ENCODE results near the gene ARHGAP45. TPM values are rescaled to one million over a fixed set of nuclear protein-coding genes. Genes with fewer than 3 reads are reported as not detected.

Gene ARHGAP45
- polyA plus RNA-seq, 6 donors from 2014 or later, result 181 to 432 (median 210) TPM

DNA sequence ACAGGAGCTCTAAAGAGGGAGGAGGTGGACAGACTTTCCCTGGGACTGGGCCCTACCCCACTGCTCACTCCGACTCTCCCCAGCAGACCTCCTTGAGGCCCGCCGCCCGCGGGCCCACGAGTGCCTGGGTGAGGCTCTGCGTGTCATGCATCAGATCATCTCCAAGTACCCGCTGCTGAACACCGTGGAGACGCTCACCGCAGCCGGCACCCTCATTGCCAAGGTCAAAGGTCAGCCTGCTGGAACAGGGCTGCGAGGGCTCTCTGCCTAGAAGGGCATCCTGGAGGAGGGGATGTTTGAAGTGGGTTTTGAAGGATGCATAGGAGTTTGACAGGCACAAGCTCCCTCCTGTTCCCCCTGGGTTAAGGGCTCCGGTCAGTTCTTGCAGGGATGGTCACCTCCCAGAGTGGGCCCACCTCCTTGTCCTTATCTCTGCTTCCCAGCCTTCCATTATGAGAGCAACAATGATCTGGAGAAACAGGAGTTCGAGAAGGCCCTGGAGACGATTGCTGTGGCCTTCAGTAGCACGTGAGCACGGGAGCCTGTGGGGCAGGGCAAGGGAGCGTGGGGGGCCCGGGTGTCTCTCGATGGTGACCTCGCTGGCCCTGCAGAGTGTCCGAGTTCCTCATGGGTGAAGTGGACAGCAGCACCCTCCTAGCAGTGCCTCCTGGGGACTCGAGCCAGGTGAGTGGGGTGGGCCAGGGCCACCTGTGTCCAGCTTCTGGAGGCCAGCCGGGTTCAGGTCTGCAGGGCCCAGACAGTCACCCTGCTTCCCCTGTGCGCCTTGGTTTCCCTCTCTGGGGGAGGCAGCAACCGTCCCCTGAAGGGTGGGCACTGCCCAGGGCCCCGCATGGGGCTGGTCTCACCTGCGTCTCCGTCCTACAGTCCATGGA is 6.3 kb downstream of the ARHGAP45 start:
- Mint-ChIP-seq H3K9me3 (no peaks in the 10 kb centered on the region), H3K36me3 (peaks cover 11 to 22% of the 10 kb centered on the region in 2 donors)
- DNase-seq, result no peak

DNA sequence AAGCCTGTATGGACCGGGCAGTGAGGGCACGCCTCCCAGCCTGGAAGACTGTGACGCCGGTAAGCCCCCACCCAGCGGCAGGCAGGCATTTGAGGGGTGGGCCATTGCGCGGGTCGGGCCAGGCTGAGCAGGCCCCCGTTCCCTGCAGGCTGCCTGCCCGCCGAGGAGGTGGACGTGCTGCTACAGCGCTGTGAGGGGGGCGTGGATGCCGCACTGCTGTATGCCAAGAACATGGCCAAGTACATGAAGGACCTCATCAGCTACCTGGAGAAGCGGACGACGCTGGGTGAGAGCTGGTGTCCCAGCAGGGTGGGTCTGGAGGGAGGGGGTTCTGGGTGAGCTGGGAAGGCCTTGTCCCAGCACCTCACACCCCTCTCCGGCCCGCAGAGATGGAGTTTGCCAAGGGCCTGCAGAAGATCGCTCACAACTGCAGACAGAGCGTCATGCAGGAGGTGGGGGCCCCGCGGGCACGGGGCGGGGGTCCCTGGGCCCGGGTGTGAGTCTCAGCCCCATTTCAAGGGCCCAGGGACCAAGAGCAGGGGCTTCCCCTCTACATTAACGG is 7.1 kb downstream of the ARHGAP45 start:
- peak overlapping the region in 7 of 8 donors; percentile 39 to 81 (median 68) for H3K4me3 Mint-ChIP-seq
- H3K9me3 Mint-ChIP-seq, result no peaks in the 10 kb centered on the region
- ATAC-seq (ENCODE audit: low read depth in 2 of 2), result no peak
- no peak for DNase-seq
- H3K36me3 Mint-ChIP-seq, result peaks cover 7 to 16% of the 10 kb centered on the region in 2 donors
- no peaks in the 10 kb centered on the region for H3K27me3 Mint-ChIP-seq
- H3K27ac Mint-ChIP-seq, result peak overlapping the region in 3 of 6 donors; percentile 47 to 90 (median 76)
- peaks cover 33 to 61% (median 51%) of the 10 kb centered on the region in 3 donors for H3K4me1 Mint-ChIP-seq

More for the DNA sequence above, 6.3 kb downstream of the ARHGAP45 start:
- Mint-ChIP-seq H3K27ac (peak overlapping the region in 4 of 6 donors; percentile 10 to 90 (median 68)), H3K4me3 (peak overlapping the region in 6 of 8 donors; percentile 9 to 73 (median 48)), H3K4me1 (peaks cover 39 to 67% (median 58%) of the 10 kb centered on the region in 3 donors), H3K27me3 (no peaks in the 10 kb centered on the region)
- ATAC-seq (ENCODE audit: low read depth in 2 of 2), result no peak

DNA sequence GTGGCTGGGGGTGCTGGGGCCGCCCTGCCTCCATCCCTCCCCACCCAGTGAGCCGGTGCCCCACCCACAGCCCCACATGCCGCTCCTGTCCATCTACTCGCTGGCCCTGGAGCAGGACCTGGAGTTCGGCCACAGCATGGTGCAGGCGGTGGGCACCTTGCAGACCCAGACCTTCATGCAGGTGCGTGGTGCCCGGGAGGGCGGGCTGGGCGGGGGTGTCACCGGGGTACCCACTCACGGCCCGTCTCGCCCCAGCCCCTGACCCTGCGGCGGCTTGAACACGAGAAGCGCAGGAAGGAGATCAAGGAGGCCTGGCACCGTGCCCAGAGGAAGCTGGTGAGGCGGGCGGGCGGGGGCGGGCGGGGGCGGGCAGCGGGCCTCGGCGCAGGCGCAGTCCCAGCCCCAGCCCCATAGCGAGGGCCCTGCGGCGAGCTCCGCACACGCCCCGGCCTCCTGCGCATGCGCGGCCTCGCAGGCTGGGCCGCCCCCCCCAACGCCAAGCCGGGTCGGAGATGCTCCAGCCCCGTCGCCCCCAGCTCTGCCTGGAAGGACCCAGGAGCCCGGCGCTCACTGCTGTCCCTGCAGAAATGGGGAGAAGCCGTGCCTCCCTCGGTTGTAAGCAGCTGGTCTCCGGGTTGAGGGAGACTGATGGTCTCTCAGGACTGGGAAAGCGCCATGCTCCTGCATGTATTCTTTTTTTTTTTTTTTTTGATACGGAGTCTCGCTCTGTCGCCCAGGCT is 7.7 kb downstream of the ARHGAP45 start:
- peak overlapping the region; percentile 56 to 87 (median 76) for H3K4me3 Mint-ChIP-seq
- peaks cover 28 to 56% (median 45%) of the 10 kb centered on the region in 3 donors for H3K4me1 Mint-ChIP-seq
- ATAC-seq (ENCODE audit: low read depth in 2 of 2) (peak; percentile 42 to 44), DNase-seq (peak; percentile 80)
- peak overlapping the region; percentile 90 to 98 (median 98) for H3K27ac Mint-ChIP-seq
- H3K9me3 Mint-ChIP-seq, result no peaks in the 10 kb centered on the region
- H3K36me3 Mint-ChIP-seq, result peaks cover 5 to 13% of the 10 kb centered on the region in 2 donors
- no peaks in the 10 kb centered on the region for H3K27me3 Mint-ChIP-seq

DNA sequence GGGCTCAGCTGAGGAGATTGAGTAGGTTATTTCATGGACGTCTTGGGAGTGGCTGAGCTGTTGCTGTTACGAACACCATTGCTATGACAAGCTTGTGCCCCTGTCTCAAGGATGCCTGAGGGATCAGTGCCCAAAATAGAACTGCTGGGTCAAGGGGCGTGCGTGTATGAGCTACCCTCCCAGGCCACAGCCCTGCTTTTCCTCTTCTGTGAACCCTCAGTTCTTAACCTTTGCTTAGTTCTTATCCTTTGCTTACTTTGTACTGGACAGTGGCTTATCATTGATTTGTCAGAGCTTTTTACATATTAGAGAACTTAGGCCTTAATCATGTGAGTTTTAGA is 9.0 kb downstream of the ARHGAP45 start:
- Mint-ChIP-seq H3K4me1 (peaks cover 30 to 50% (median 45%) of the 10 kb centered on the region in 3 donors), H3K9me3 (no peaks in the 10 kb centered on the region), H3K27ac (peak overlapping the region; percentile 90 to 98 (median 98)), H3K27me3 (no peaks in the 10 kb centered on the region), H3K4me3 (peak overlapping the region; percentile 59 to 87 (median 82)), H3K36me3 (peaks cover 5 to 13% of the 10 kb centered on the region in 2 donors)
- ATAC-seq (ENCODE audit: low read depth in 2 of 2) (no peak), DNase-seq (no peak)

DNA sequence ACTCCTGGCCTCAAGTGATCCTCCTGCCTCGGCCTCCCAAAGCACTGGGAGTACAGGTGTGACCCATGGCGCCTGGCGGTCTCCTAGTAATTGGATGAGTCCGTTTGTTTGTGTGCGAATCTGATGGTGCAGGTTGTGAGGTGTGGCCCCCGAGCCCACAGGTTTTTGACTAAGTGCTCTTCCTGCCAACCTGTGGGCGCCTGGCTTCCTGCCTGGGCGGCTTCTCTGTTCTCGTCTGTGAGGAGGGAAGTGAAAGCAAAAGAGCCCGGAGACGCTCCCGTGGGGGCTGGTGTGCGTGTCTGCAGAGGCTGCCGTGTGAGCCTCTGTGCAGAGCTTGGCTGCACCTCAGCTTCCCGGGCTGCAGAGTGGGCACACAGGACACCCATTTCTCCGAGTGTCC is 10.0 kb downstream of the ARHGAP45 start:
- peak; percentile 92 to 93 for ATAC-seq (ENCODE audit: low read depth in 2 of 2)
- H3K36me3 Mint-ChIP-seq, result peaks cover 5 to 9% of the 10 kb centered on the region in 2 donors
- H3K4me1 Mint-ChIP-seq, result peaks cover 28 to 46% (median 40%) of the 10 kb centered on the region in 3 donors
- peak overlapping the region; percentile 72 to 91 (median 86) for H3K4me3 Mint-ChIP-seq
- no peaks in the 10 kb centered on the region for H3K9me3 Mint-ChIP-seq
- H3K27me3 Mint-ChIP-seq, result no peaks in the 10 kb centered on the region
- H3K27ac Mint-ChIP-seq, result peak overlapping the region; percentile 90 to 98 (median 98)
- DNase-seq, result peak; percentile 94

DNA sequence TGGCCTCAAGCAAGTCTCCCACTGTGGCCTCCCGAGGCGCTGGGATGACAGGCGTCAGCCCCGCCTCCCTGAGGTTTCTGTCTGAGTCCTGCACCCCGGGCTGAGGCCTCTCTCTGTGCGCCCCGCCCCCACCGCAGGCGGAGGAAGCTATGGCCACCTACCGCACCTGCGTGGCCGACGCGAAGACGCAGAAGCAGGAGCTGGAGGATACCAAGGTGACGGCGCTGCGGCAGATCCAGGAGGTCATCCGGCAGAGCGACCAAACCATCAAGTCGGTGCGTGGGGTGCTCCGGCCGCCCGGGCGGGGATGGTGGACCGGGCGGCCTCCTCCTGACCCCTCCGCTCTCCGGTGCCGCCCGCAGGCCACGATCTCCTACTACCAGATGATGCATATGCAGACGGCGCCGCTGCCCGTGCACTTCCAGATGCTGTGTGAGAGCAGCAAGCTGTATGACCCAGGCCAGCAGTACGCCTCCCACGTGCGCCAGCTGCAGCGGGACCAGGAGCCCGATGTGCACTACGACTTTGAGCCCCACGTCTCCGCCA is 12.7 kb downstream of the ARHGAP45 start:
- DNase-seq, result no peak
- H3K9me3 Mint-ChIP-seq, result no peaks in the 10 kb centered on the region
- H3K36me3 Mint-ChIP-seq, result peaks cover 0 to 5% of the 10 kb centered on the region in 2 donors
- H3K27me3 Mint-ChIP-seq, result no peaks in the 10 kb centered on the region
- ATAC-seq (ENCODE audit: low read depth in 2 of 2), result no peak
- H3K4me1 Mint-ChIP-seq, result peaks cover 16 to 30% (median 20%) of the 10 kb centered on the region in 3 donors
- H3K4me3 Mint-ChIP-seq, result peak overlapping the region in 3 of 8 donors; percentile 25 to 29 (median 28)
- H3K27ac Mint-ChIP-seq, result peak overlapping the region in 1 of 6 donors; percentile 50

DNA sequence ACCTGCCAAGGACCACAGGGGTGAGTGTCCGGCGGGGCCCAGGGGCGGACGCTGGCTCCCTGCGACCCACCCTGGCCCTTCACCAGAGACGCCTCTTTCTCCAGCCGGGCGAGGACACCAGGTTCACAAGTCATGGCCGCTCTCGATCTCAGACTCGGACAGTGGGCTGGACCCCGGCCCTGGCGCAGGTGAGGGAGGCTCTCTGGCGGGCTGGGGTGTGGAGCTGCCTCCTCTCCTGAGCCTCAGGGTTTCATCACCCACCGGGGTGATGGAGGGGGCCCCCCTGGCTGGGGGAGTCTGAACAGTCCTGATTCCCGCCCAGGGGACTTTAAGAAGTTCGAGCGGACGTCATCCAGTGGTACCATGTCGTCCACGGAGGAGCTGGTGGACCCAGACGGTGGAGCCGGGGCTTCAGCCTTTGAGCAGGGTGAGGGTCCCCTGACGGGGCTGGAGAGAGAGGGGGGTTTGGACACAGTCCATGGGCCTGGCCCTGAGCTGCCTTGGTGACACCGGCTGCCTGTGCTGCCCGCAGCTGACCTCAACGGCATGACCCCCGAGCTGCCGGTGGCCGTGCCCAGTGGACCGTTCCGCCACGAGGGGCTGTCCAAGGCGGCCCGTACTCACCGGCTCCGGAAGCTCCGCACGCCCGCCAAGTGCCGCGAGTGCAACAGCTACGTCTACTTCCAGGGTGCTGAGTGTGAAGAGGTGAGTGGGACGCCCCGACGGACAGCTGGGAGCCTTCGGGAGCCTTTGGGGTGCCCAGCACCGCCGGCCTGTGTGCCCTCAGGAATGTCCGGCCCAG is 13.6 kb downstream of the ARHGAP45 start:
- H3K27ac Mint-ChIP-seq, result peak overlapping the region in 3 of 6 donors; percentile 53 to 65 (median 63)
- H3K27me3 Mint-ChIP-seq, result no peaks in the 10 kb centered on the region
- no peaks in the 10 kb centered on the region for H3K9me3 Mint-ChIP-seq
- H3K36me3 Mint-ChIP-seq, result peaks cover 5 to 9% of the 10 kb centered on the region in 2 donors
- ATAC-seq (ENCODE audit: low read depth in 2 of 2), result no peak
- no peak for DNase-seq
- peaks cover 24 to 34% (median 25%) of the 10 kb centered on the region in 3 donors for H3K4me1 Mint-ChIP-seq
- H3K4me3 Mint-ChIP-seq, result peak overlapping the region in 2 of 8 donors; percentile 13 to 25

DNA sequence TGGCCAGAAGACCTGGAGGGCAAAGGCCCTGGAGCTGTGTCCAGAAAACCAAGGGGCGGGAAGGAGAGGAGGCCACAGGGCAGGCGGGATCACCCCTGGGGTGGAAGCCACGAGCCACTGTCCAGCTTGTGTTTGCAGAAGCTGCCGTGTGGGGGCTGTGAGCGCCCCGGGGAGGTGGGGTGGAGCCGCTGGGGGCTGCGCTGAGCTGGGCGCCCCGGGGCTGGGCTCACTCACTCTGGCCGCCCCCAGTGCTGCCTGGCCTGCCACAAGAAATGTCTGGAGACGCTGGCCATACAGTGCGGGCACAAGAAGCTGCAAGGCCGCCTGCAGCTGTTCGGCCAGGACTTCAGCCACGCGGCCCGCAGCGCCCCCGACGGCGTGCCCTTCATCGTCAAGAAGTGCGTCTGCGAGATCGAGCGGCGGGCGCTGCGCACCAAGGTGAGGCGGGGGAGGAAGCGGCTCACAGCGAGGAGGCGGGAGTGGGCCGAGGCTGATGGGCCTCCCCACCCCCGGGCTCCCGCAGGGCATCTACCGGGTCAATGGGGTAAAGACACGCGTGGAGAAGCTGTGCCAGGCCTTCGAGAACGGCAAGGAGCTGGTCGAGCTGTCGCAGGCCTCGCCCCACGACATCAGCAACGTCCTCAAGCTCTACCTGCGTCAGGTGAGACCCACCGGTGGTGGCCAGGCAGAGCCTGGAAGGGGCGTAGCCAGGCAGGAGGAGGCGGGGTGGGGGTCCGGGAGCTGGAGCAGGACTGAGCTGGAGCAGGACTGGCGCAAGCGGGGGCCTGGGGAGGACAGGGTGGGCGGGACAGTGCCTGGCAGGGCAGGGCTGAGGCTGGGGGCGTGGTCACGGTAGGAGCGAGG is 14.6 kb downstream of the ARHGAP45 start:
- peak overlapping the region in 3 of 6 donors; percentile 41 to 84 (median 53) for H3K27ac Mint-ChIP-seq
- H3K36me3 Mint-ChIP-seq, result peaks cover 5 to 10% of the 10 kb centered on the region in 2 donors
- ATAC-seq (ENCODE audit: low read depth in 2 of 2), result no peak
- DNase-seq, result no peak
- H3K27me3 Mint-ChIP-seq, result no peaks in the 10 kb centered on the region
- H3K4me1 Mint-ChIP-seq, result peaks cover 19 to 25% (median 22%) of the 10 kb centered on the region in 3 donors
- no peaks in the 10 kb centered on the region for H3K9me3 Mint-ChIP-seq
- H3K4me3 Mint-ChIP-seq, result peak overlapping the region in 1 of 8 donors; percentile 13

DNA sequence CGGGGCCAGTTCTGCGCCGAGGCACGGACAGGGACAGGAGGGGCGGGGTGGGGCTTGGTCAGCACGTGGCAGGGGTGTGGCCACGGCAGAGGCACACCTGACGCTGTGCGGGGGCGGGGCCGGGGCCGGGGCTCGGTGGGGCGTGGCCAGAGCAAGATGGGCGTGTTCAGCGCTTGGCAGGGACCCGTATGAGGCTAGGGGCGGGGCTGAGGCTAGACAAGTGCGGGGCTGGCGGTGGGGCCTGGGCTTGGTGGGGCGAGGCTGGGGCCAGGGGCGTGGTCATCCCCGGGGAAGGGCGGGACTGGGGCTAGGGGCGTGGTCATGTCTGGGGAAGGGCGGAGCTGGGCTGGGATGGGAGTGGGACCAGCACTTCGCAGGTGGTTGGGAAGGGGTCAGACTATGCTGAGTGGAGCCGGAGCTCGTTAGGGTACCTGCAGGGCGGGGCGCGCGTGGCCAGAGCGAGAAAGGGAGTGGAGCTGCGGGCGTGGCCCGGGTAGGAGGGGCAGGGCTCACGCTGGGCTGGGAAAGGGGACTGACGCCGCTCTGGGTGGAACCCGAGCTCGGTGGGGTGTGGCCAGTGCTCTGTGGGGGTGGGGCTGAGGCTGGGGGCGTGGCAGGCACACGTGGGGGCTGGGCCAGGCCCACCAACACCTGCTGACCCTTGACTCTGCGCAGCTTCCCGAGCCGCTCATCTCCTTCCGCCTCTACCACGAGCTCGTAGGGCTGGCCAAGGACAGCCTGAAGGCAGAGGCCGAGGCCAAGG is 15.4 kb downstream of the ARHGAP45 start:
- no peak for DNase-seq
- Mint-ChIP-seq H3K9me3 (no peaks in the 10 kb centered on the region), H3K4me1 (peaks cover 16 to 22% (median 16%) of the 10 kb centered on the region in 3 donors), H3K4me3 (peak overlapping the region in 1 of 8 donors; percentile 47), H3K36me3 (peaks cover 0 to 10% of the 10 kb centered on the region in 2 donors), H3K27me3 (no peaks in the 10 kb centered on the region), H3K27ac (peak overlapping the region in 2 of 6 donors; percentile 24 to 41)
- ATAC-seq (ENCODE audit: low read depth in 2 of 2), result peak; percentile 66 to 75

DNA sequence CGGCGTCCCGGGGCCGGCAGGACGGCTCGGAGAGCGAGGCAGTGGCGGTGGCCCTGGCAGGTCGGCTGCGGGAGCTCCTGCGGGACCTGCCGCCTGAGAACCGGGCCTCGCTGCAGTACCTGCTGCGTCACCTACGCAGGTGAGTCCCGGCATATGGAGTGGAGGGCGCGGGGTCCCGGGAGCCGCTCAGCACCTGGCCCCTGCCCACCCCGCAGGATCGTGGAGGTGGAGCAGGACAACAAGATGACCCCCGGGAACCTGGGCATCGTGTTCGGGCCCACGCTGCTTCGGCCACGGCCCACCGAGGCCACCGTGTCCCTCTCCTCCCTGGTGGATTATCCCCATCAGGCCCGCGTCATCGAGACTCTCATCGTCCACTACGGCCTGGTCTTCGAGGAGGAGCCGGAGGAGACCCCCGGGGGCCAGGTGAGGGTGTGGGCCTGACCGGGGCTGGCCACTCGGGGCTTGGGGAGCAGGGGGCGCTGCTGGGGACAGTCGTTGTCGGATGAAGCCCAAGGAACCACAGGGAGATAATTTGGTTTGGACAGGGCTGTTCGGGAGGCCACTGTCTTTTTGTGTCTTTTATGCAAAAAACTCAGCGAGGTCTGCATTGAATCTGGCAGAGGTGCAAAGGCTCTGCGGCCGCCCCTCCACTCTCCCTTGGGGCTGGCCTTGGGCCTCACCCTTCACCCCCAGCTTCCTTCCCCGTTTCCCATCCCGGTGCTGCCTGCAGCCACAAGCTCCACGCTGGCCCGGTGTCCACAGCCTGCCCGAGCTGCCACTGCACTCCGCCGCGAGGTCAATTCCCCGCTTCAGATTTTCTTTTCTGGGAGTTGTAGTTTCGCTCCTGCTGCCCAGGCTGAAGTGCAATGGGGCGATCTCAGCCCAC is 16.2 kb downstream of the ARHGAP45 start:
- Mint-ChIP-seq H3K27ac (peak overlapping the region in 3 of 6 donors; percentile 28 to 82 (median 79)), H3K27me3 (no peaks in the 10 kb centered on the region), H3K36me3 (peaks cover 0 to 10% of the 10 kb centered on the region in 2 donors), H3K9me3 (no peaks in the 10 kb centered on the region), H3K4me1 (peaks cover 20 to 25% (median 23%) of the 10 kb centered on the region in 3 donors), H3K4me3 (no peak overlapping the region)
- ATAC-seq (ENCODE audit: low read depth in 2 of 2) (no peak), DNase-seq (no peak)
